HG03139 (cell line): ENCODE measurements around the gene WNK3.
"Not testable (repeated sequence)": the region's sequence is repeated elsewhere in the genome, so short reads cannot be mapped to it uniquely, and the experiment has no call there.

Experiments used
- ATAC-seq: cut with Tn5 transposase; IDR thresholded peaks from one replicate; pipeline ENCODE4 v1.9.1; 2021; ENCODE audit not compliant: unreplicated experiment

The WNK3 gene

GRCh38 chrX:54357414-54358377, at the start of gene WNK3:
Gene WNK3, minus strand, starts transcription at chrX:54358046.
- ATAC-seq, result no peak

- no peak for ATAC-seq
Measured at GRCh38 chrX:54407266-54407665, 49.4 kb upstream of the WNK3 start.

- ATAC-seq, result no peak
Measured at GRCh38 chrX:54397113-54397512, 39.3 kb upstream of the WNK3 start.

- no peak for ATAC-seq
Measured at GRCh38 chrX:54386314-54386713, 28.5 kb upstream of the WNK3 start.

GRCh38 chrX:54384661-54385060, 26.8 kb upstream of the WNK3 start:
- not testable (repeated sequence) for ATAC-seq

GRCh38 chrX:54359408-54359807, 1.6 kb upstream of the WNK3 start:
- ATAC-seq, result no peak

GRCh38 chrX:54358424-54359211, 772 bp upstream of the WNK3 start:
- no peak for ATAC-seq

- no peak for ATAC-seq
Measured at GRCh38 chrX:54352677-54353076, 5.2 kb downstream of the WNK3 start.

GRCh38 chrX:54337383-54337782, 20.5 kb downstream of the WNK3 start:
- not testable (repeated sequence) for ATAC-seq

GRCh38 chrX:54325077-54325476, 32.8 kb downstream of the WNK3 start:
- ATAC-seq, result no peak

GRCh38 chrX:54320067-54320466, 37.8 kb downstream of the WNK3 start:
- no peak for ATAC-seq

GRCh38 chrX:54306379-54306778, 51.5 kb downstream of the WNK3 start:
- no peak for ATAC-seq

GRCh38 chrX:54301516-54301915, 56.3 kb downstream of the WNK3 start:
- no peak for ATAC-seq

- no peak for ATAC-seq
Measured at GRCh38 chrX:54294306-54294705, 63.5 kb downstream of the WNK3 start.

- ATAC-seq, result no peak
Measured at GRCh38 chrX:54292755-54293154, 65.1 kb downstream of the WNK3 start.

- ATAC-seq, result no peak
Measured at GRCh38 chrX:54291758-54292157, 66.1 kb downstream of the WNK3 start.

GRCh38 chrX:54288968-54289367, 68.9 kb downstream of the WNK3 start:
- no peak for ATAC-seq

- no peak for ATAC-seq
Measured at GRCh38 chrX:54288277-54288676, 69.6 kb downstream of the WNK3 start.

GRCh38 chrX:54281676-54282075, 76.2 kb downstream of the WNK3 start:
- no peak for ATAC-seq

GRCh38 chrX:54280466-54280865, 77.4 kb downstream of the WNK3 start:
- no peak for ATAC-seq

GRCh38 chrX:54271664-54272063, 86.2 kb downstream of the WNK3 start:
- no peak for ATAC-seq

GRCh38 chrX:54248309-54248708, 109.5 kb downstream of the WNK3 start:
- ATAC-seq, result no peak
